Cerebellar nuclear complex (tissue), 1 donor: ENCODE results near the gene BMAL1.

Source experiments
- DNase-seq, 2 experiments: peaks; one replicate each; lab custom pipeline; 2025; lab: John Stamatoyannopoulos, UW

BMAL1 gene

DNA sequence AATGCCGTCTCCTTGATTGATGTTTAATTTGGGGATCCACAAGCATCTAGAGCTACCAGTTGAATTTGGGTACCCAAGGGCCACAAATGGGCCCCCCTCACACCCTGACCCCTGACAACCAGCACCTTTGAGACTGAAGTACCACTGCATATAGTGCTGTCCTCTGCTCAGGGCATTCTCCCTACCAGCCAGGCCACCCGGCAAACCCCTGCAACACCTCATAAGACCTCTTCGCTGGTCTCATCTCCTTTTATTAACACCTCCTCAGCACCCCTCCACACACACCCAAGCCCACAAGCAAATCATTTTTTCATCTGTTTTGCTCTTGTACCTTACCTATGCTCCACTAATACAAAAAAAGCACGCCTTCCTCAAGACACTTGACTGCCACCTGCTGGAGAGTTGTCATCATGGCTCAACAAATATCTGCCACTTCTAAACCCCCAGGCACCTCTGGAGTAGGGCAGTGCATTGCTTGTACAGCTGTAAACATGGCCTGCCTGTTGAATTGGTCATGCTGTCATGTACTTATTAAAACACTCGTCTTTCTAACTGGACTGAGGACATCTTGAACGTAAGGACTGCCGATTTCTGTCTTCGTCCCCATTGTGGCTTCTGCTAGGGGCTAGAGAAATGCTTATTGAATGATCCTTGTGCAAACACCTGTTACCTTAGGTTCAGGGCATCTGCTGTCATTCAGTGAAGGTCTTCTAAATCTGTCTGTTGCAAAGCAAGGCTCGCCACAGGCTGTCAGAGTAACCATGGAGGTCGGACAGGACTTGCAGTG lies 66.5 kb downstream of the BMAL1 start:
- peak in 1 of 2 experiments; percentile 3 for DNase-seq

DNA sequence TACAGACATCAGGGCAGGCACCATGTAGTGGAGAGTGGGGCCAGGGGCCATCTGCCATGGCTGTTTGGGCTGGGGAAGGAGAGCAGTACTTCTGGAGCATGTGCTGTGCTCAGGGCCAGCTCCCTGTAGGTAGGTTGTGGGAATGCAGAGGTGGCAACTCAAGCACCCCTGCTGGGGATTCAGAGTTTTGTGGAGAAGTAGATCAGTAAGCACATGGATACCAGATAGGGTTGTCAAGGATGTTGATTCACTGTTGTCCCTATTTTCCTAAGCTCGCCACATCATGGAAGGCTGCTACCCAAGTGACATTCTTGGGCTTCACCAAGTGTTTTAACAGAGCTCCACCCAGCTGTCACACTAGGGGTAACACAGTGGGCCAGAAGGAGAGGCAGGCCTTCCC lies 67.2 kb downstream of the BMAL1 start:
- DNase-seq = no peak

DNA sequence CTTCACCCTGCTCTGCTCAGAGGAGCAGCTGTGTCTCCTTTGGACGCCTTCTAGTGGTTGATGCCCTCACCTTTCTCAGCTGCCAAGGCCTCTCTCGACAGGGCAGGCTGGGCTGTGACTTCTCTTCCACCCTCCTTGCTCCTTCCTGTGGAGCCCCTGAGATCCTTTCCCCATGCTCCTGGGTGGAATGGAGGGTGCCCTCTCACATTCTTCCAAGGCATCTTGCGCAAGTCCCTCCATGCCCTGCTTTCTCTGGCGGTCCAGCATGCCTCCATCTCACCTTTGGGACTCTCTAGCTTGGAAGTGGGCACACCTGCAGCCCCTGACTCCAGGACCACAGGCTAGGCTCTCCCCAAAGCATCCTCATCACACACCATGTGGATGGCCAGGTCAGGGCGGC lies 68.9 kb downstream of the BMAL1 start:
- DNase-seq = no peak

- DNase-seq = no peak
Measured at GRCh38 chr11:13347901-13348300, 70.3 kb downstream of the BMAL1 start.

GRCh38 chr11:13348305-13348704 lies 70.7 kb downstream of the BMAL1 start:
- no peak for DNase-seq

DNA sequence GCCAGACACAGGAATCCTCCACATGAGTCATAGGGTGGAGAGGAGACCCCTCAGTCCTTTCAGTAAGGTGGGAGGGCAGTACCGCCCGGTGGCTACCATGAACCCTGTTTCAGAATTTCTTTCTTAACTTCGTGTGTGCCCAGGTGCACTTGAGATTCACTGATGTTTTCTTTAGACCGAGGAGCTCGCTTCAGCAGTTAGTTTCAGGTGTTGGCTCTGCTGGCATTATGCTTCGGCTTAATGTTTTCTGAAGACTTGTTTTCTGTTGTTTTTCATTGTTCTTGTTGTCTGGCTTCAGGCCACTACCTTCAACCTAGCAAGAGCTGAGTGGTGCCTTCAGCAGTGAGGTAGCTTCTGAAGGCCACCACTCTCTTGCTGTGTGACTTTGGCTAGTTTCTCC lies 71.5 kb downstream of the BMAL1 start:
- DNase-seq = no peak

- no peak for DNase-seq
Measured at GRCh38 chr11:13349581-13349980, 72.0 kb downstream of the BMAL1 start.

DNA sequence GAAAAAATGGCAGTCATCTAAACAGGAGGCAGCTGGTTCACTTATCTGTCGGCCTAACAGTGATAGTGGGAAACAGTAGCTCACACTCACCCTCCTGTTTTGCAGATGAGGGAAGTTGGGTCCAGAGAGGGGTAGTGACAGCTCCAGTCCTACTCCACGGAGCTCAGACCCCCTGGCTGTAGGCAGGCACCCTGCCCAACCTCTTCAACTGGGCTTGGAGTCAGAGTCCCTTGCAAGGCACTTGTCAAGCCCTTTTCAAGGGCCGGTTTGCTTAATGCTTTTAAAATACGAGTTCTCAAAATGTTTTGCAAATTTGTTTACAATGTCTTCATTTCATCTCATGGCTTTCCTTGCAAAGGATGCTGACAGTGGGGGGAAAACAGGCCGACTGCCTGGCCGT lies 75.1 kb downstream of the BMAL1 start:
- DNase-seq = no peak

- DNase-seq = no peak
Measured at GRCh38 chr11:13354335-13354734, 76.7 kb downstream of the BMAL1 start.

DNA sequence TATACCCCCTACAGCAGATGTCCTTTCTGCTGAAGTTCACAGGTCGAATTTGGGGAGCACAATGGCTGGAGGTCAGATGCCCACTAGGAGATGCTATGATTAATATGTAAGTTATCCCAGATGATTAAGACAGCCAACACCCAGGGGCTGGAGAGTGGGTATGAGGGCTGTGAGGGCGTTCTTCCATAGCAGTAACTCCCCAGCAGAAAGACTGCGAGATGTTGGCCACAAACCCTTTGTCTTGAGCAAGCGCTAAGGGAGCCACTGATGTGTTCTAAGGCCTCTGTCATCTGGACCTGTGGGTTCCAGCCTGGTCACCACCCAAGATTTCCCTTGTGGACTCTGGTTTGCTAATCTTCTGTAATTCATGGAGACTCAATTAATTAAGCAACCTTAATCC lies 77.6 kb downstream of the BMAL1 start:
- no peak for DNase-seq

DNA sequence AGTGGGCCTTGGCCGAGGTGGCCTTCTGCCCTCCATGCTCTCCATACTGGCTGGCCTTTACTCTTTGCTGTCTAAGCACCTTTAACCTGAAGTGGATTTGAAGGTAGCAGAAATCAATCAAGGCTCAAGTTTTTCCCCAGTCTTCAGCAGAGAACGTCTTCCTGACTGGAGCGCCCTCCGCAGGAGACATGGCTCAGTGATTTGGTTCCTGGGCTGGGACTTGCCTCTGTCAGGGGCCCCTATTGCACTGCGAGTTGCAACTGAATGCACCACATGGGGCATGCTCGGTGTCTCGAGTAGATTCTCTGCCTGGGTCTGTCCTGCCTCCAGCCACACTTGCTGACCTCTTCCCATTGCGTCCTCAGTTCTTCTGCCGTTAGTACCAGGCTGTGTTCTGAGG lies 79.6 kb downstream of the BMAL1 start:
- DNase-seq = no peak

GRCh38 chr11:13358596-13359270 lies 81.1 kb downstream of the BMAL1 start:
- DNase-seq = no peak

GRCh38 chr11:13362596-13363109 lies 85.1 kb downstream of the BMAL1 start:
- DNase-seq = no peak

GRCh38 chr11:13364388-13364787 lies 86.8 kb downstream of the BMAL1 start:
- DNase-seq = no peak

- DNase-seq = no peak
Measured at GRCh38 chr11:13366266-13367026, 88.9 kb downstream of the BMAL1 start.

- no peak for DNase-seq
Measured at GRCh38 chr11:13367115-13367514, 89.5 kb downstream of the BMAL1 start.

- DNase-seq = no peak
Measured at GRCh38 chr11:13368041-13368446, 90.5 kb downstream of the BMAL1 start.

DNA sequence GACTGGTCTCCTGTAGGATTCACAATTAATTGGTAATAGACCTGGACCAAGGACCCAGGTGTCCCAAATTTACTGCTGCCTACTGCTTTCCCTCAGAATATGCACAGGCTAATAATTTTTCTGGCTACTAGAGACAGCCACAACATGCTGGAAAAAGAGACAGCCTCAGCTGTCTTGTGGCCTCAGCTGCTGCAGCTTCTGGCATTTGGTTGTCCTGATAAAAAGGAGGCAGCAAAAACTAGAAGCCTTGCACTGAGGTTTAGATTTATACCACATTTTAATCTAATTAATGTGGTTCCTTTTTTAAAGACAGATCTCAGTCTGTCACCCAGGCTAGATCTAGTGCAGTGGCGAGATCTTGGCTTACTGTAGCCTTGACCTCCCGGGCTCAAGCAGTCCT lies 95.6 kb downstream of the BMAL1 start:
- DNase-seq = no peak

GRCh38 chr11:13375798-13376197 lies 98.2 kb downstream of the BMAL1 start:
- DNase-seq = no peak

- no peak for DNase-seq
Measured at GRCh38 chr11:13376402-13376801, 98.8 kb downstream of the BMAL1 start.

DNA sequence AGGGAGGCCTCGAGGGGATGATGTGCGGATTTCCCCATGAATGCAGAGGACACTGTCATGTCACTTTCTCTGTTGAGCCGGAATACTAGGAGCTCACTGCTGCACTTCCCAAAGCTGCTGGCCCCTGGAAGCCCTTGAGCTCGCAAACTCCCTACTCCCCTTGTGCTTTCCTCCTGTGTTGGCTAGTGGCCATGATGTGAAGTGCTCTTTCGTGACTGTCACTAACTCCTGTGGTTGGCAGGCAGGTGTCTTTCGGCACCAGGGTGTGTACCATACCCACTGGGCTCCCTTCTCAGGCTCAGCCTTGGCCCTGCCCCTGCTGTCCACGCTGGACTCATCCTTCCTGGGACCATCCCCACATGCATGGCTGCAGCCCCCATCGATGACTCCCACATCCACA lies 99.2 kb downstream of the BMAL1 start:
- DNase-seq = no peak

GRCh38 chr11:13378316-13378715 lies 100.7 kb downstream of the BMAL1 start:
- DNase-seq = no peak

- no peak for DNase-seq
Measured at GRCh38 chr11:13380731-13381130, 103.1 kb downstream of the BMAL1 start.
